ENCODE measurements around the gene PLCH2. TPM values are rescaled to one million over a fixed set of nuclear protein-coding genes. Genes with fewer than 3 reads are reported as not detected.

The PLCH2 gene
- total and polyA plus RNA-seq, 2 donors (not counting 3 experiments of a cell fraction or from before 2014, with no cell fraction given): 0.19 to 0.31 TPM

GRCh38 chr1:2486558-2486957 is 10.5 kb downstream of the PLCH2 start:
- TF ChIP-seq FOS (IDR thresholded peaks at IDR 0.05; ENCODE audit: borderline replicate concordance, insufficient read depth, low read length) (no peak), POLR2A (IDR thresholded peaks at IDR 0.05; ENCODE audit: low read depth, low read length) (no peak)
- no peaks in the 10 kb centered on the region for H3K36me3 ChIP-seq (ENCODE audit: control insufficient read depth in 2 of 2, extremely low read depth in 1 of 2, insufficient read depth in 2 of 2, low read length in 2 of 2)
- no peak overlapping the region for H3K9ac ChIP-seq (replicated peaks; ENCODE audit: extremely low read depth, insufficient read depth, low read length)
- no peaks in the 10 kb centered on the region for H3K27me3 ChIP-seq (ENCODE audit: control insufficient read depth in 2 of 2, insufficient read depth in 2 of 2, low read length in 2 of 2)
- dilution Hi-C loops (cut with MboI; ENCODE audit: extremely low pct_ligation_motif_present, low sequenced_read_pairs): no loop called here
- FAIRE-seq (no peak), DNase-seq (ENCODE audit: low read depth, low spot score) (no peak)
- H3K4me1 ChIP-seq (ENCODE audit: control insufficient read depth, extremely low read depth, insufficient read depth, low read length): no peaks in the 10 kb centered on the region
- intact Hi-C loops (cut with micrococcal nuclease): no loop called here
- BruUV-seq (replicated peaks): no TSS peak
- no peak overlapping the region for H3K27ac ChIP-seq (ENCODE audit: insufficient read depth, low read depth, low read length)
- H3K9me3 ChIP-seq (replicated peaks; ENCODE audit: control insufficient read depth, insufficient read depth, low read length): no peaks in the 10 kb centered on the region
- H3K9me1 ChIP-seq (replicated peaks; ENCODE audit: control insufficient read depth, extremely low read depth, insufficient read depth, low read length): no peaks in the 10 kb centered on the region
- no peak overlapping the region for H3K4me3 ChIP-seq (replicated peaks in 1 of 3; ENCODE audit: insufficient read depth in 1 of 3, low read depth in 1 of 3, low read length in 3 of 3)
- H3K4me2 ChIP-seq (ENCODE audit: insufficient read depth, low read length): no peak overlapping the region
- H3K79me2 ChIP-seq (ENCODE audit: control insufficient read depth, insufficient read depth, low read length): no peaks in the 10 kb centered on the region
- H2AFZ ChIP-seq (ENCODE audit: low read depth, low read length): no peak overlapping the region
- POLR2A ChIA-PET: no interaction called here
- CTCF ChIA-PET: no interaction called here
- no peaks in the 10 kb centered on the region for H4K20me1 ChIP-seq (replicated peaks; ENCODE audit: control insufficient read depth, extremely low read depth, insufficient read depth, low read length)

GRCh38 chr1:2488688-2489087 is 12.6 kb downstream of the PLCH2 start:
- Histone ChIP-seq H4K20me1 (replicated peaks; ENCODE audit: control insufficient read depth, extremely low read depth, insufficient read depth, low read length) (no peaks in the 10 kb centered on the region), H3K4me1 (ENCODE audit: control insufficient read depth, extremely low read depth, insufficient read depth, low read length) (no peaks in the 10 kb centered on the region), H3K9ac (replicated peaks; ENCODE audit: extremely low read depth, insufficient read depth, low read length) (no peak overlapping the region), H2AFZ (ENCODE audit: low read depth, low read length) (no peak overlapping the region), H3K9me1 (replicated peaks; ENCODE audit: control insufficient read depth, extremely low read depth, insufficient read depth, low read length) (no peaks in the 10 kb centered on the region), H3K79me2 (ENCODE audit: control insufficient read depth, insufficient read depth, low read length) (no peaks in the 10 kb centered on the region), H3K9me3 (replicated peaks; ENCODE audit: control insufficient read depth, insufficient read depth, low read length) (no peaks in the 10 kb centered on the region), H3K36me3 (ENCODE audit: control insufficient read depth in 2 of 2, extremely low read depth in 1 of 2, insufficient read depth in 2 of 2, low read length in 2 of 2) (no peaks in the 10 kb centered on the region), H3K27me3 (ENCODE audit: control insufficient read depth in 2 of 2, insufficient read depth in 2 of 2, low read length in 2 of 2) (no peaks in the 10 kb centered on the region), H3K4me3 (replicated peaks in 1 of 3; ENCODE audit: insufficient read depth in 1 of 3, low read depth in 1 of 3, low read length in 3 of 3) (no peak overlapping the region), H3K4me2 (ENCODE audit: insufficient read depth, low read length) (no peak overlapping the region), H3K27ac (ENCODE audit: insufficient read depth, low read depth, low read length) (no peak overlapping the region)
- ChIA-PET CTCF (interaction anchor here (0.6 to 1.0 kb wide), 2 partner anchors 28 to 37 kb away, joined by 3 read pairs; no protein-coding TSS in a partner anchor), POLR2A (no interaction called here)
- dilution Hi-C loops (cut with MboI; ENCODE audit: extremely low pct_ligation_motif_present, low sequenced_read_pairs) (no loop called here), intact Hi-C loops (cut with micrococcal nuclease) (no loop called here)
- no peak for DNase-seq (ENCODE audit: low read depth, low spot score)
- no TSS peak for BruUV-seq (replicated peaks)
- no peak for TF ChIP-seq FOS (IDR thresholded peaks at IDR 0.05; ENCODE audit: borderline replicate concordance, insufficient read depth, low read length)
- TF ChIP-seq GATA2 (IDR thresholded peaks at IDR 0.05; ENCODE audit: insufficient read depth, insufficient read length, low read depth, low read length): no peak
- TF ChIP-seq MAX (IDR thresholded peaks at IDR 0.05; ENCODE audit: insufficient read depth, insufficient read length): no peak
- TF ChIP-seq CTCF (IDR thresholded peaks at IDR 0.05; ENCODE audit: extremely low read depth in 1 of 2, insufficient read depth in 1 of 2, low read depth in 1 of 2, low read length in 2 of 2): no peak
- no peak for TF ChIP-seq JUN (IDR thresholded peaks at IDR 0.05; ENCODE audit: borderline replicate concordance, insufficient read depth, insufficient read length, low read depth)
- no peak for TF ChIP-seq MYC (IDR thresholded peaks at IDR 0.05; ENCODE audit: low read depth, low read length)
- FAIRE-seq: no peak

Data from endothelial cell of umbilical vein (primary cell).